Neural cell (in vitro differentiated cells): Measurements from ENCODE around the gene UBE2D4.

Source experiments
- CTCF ChIP-seq: fragments of 450-650 bp; IDR thresholded peaks from 2 replicates; pipeline ENCODE4 v1.5.1; 2014; ENCODE audit warnings: antibody characterized with exemption, mild to moderate bottlenecking, moderate library complexity; ENCODE audit not compliant: poor library complexity, severe bottlenecking
- EP300 ChIP-seq: fragments of 450-650 bp; conservative IDR thresholded peaks from 2 replicates; pipeline ENCODE4 v1.6.1; 2014; ENCODE audit warnings: antibody characterized with exemption, mild to moderate bottlenecking, moderate library complexity; ENCODE audit not compliant: poor library complexity, severe bottlenecking
- EZH2 ChIP-seq: fragments of 200-600, 300-800 bp; shearing (Covaris generic), sonication (generic); IDR thresholded peaks from 2 replicates; pipeline ENCODE4 v1.6.1; 2014; ENCODE audit warnings: antibody characterized with exemption, low read length, borderline replicate concordance, mild to moderate bottlenecking; ENCODE audit not compliant: insufficient read depth, poor library complexity, severe bottlenecking
- MXI1 ChIP-seq: fragments of 450-650 bp; conservative IDR thresholded peaks from 2 replicates; pipeline ENCODE4 v1.6.1; 2014; ENCODE audit warnings: antibody characterized with exemption, mild to moderate bottlenecking; ENCODE audit not compliant: poor library complexity, severe bottlenecking
- POLR2AphosphoS5 ChIP-seq: IDR thresholded peaks from 2 replicates; pipeline ENCODE4 v1.6.1; 2012
- RAD21 ChIP-seq: fragments of 450-650 bp; conservative IDR thresholded peaks from 2 replicates; pipeline ENCODE4 v1.6.1; 2014; ENCODE audit warnings: antibody characterized with exemption, mild to moderate bottlenecking, moderate library complexity
- REST ChIP-seq: IDR thresholded peaks from 2 replicates; pipeline ENCODE4 v1.6.1; 2012; ENCODE audit warnings: borderline replicate concordance
- SMC3 ChIP-seq: fragments of 450-650 bp; conservative IDR thresholded peaks from 2 replicates; pipeline ENCODE4 v1.6.1; 2014; ENCODE audit warnings: antibody characterized with exemption, mild to moderate bottlenecking, moderate library complexity; ENCODE audit not compliant: poor library complexity

GRCh38 chr7:43925984-43926797 lies at the start of gene UBE2D4:
- peak; percentile 33 for TF ChIP-seq CTCF
- TF ChIP-seq POLR2AphosphoS5: peak; percentile 97
- TF ChIP-seq REST: peak; percentile 84
- TF ChIP-seq EZH2: no peak
- peak; percentile 70 for TF ChIP-seq EP300
- peak; percentile 94 for TF ChIP-seq MXI1
- TF ChIP-seq RAD21: peak; percentile 58
- peak; percentile 51 for TF ChIP-seq SMC3
